ENCODE measurements around the gene PFN3.

Gene PFN3

GRCh38 chr5:177435847-177436536 lies 35.5 kb upstream of the PFN3 start:
- TF ChIP-seq CTCF (IDR thresholded peaks at IDR 0.05; ENCODE audit: borderline replicate concordance, control extremely low read depth, extremely low read depth, insufficient read depth, missing control alignments): no peak
- DNase-seq (ENCODE audit: low spot score): no peak
- in situ Hi-C loops (cut with MboI; ENCODE audit: low sequenced_read_pairs, unreplicated experiment): no loop called here

- no peak for DNase-seq (ENCODE audit: low spot score)
- no peak for TF ChIP-seq CTCF (IDR thresholded peaks at IDR 0.05; ENCODE audit: borderline replicate concordance, control extremely low read depth, extremely low read depth, insufficient read depth, missing control alignments)
- in situ Hi-C loops (cut with MboI; ENCODE audit: low sequenced_read_pairs, unreplicated experiment): no loop called here
Observed at GRCh38 chr5:177434942-177435738, 34.7 kb upstream of the PFN3 start.

- in situ Hi-C loops (cut with MboI; ENCODE audit: low sequenced_read_pairs, unreplicated experiment): no loop called here
- no peak for DNase-seq (ENCODE audit: low spot score)
- no peak for TF ChIP-seq CTCF (IDR thresholded peaks at IDR 0.05; ENCODE audit: borderline replicate concordance, control extremely low read depth, extremely low read depth, insufficient read depth, missing control alignments)
Observed at GRCh38 chr5:177434437-177434836, 34.0 kb upstream of the PFN3 start.

- DNase-seq (ENCODE audit: low spot score): no peak
- no peak for TF ChIP-seq CTCF (IDR thresholded peaks at IDR 0.05; ENCODE audit: borderline replicate concordance, control extremely low read depth, extremely low read depth, insufficient read depth, missing control alignments)
- in situ Hi-C loops (cut with MboI; ENCODE audit: low sequenced_read_pairs, unreplicated experiment): no loop called here
Observed at GRCh38 chr5:177433658-177434217, 33.3 kb upstream of the PFN3 start.

GRCh38 chr5:177432839-177433657 lies 32.6 kb upstream of the PFN3 start:
- TF ChIP-seq CTCF (IDR thresholded peaks at IDR 0.05; ENCODE audit: borderline replicate concordance, control extremely low read depth, extremely low read depth, insufficient read depth, missing control alignments): no peak
- DNase-seq (ENCODE audit: low spot score): no peak
- in situ Hi-C loops (cut with MboI; ENCODE audit: low sequenced_read_pairs, unreplicated experiment): no loop called here
